Right cardiac atrium (tissue), 5 donors: Measurements from ENCODE around the gene PTPN18. TPM values are rescaled to one million over a fixed set of nuclear protein-coding genes. Genes with fewer than 3 reads are reported as not detected.
"Not testable (repeated sequence)": the region's sequence is repeated elsewhere in the genome, so short reads cannot be mapped to it uniquely, and the experiment has no call there.

Experiments used
- ATAC-seq, 2 donors: fragments of 200-7000 bp; cut with Tn5 transposase; one replicate each; pipeline versions ENCODE4 v1.8.0 to v1.9.1; 2020; ENCODE audit warnings: moderate library complexity in 2 of 2, mild to moderate bottlenecking in 1 of 2
- DNase-seq, 3 donors: peaks; one replicate each; pipeline ENCODE4 v3.0.0-alpha.2; 2020
- H3K27ac ChIP-seq: one replicate; pipeline ENCODE4 v1.5.1; 2013; ENCODE audit warnings: mild to moderate bottlenecking, low read length, control low read depth, moderate library complexity
- H3K27me3 ChIP-seq: one replicate; pipeline ENCODE4 v1.6.1; 2013; ENCODE audit not compliant: control insufficient read depth, insufficient read depth
- H3K4me1 ChIP-seq: one replicate; pipeline ENCODE4 v1.6.1; 2013; ENCODE audit warnings: low read length; ENCODE audit not compliant: control insufficient read depth, insufficient read depth
- H3K4me3 ChIP-seq: one replicate; pipeline ENCODE4 v1.5.1; 2013; ENCODE audit warnings: low read length, control low read depth
- H3K9me3 ChIP-seq: one replicate; pipeline ENCODE4 v1.6.1; 2013; ENCODE audit warnings: low read length; ENCODE audit not compliant: control insufficient read depth
- WGBS: extraction: QIAGEN DNeasy Blood & Tissue Kit; methylation state at CpG from one replicate; pipeline ENCODE4 v1.1.7; 2013; 5-methylcytosine and 5-hydroxymethylcytosine counted together
- intact Hi-C, 4 donors: fragments of 100-400 bp; cut with DNase I; formaldehyde crosslinking; loops; one replicate each; pipeline versions ENCODE4 v1.11.0 to v1.14.0; 2022 to 2023
- polyA plus RNA-seq: library from polyadenylated mRNA; stranded (reverse); fragments of 200-250 nt; gene quantifications from one replicate; pipeline ENCODE4 v1.2.3, GENCODE V29; 2013
- total RNA-seq, 4 donors: library from RNA; stranded (reverse); fragmentation: NEBNext Ultra II Directional; extraction: Animal tissue kit (Norgen Biotek cat#: 25700); gene quantifications; one replicate each; pipeline ENCODE4 v1.2.1, GENCODE V29; 2021
- donor health status: healthy with polysubstance abuse.
- donor health status: DM: no; HTN: yes; CAD: no.
- donor health status: DM: no; HTN: no; CAD: no.
- donor health status: DM: no; HTN: yes; CAD: no; lungs with severe emphysema.
- donor health status: DM: yes; HTN: yes; CAD: no.

PTPN18 gene
- total and polyA plus RNA-seq, 5 donors: 16.4 to 26.0 (median 24.4) TPM

DNA sequence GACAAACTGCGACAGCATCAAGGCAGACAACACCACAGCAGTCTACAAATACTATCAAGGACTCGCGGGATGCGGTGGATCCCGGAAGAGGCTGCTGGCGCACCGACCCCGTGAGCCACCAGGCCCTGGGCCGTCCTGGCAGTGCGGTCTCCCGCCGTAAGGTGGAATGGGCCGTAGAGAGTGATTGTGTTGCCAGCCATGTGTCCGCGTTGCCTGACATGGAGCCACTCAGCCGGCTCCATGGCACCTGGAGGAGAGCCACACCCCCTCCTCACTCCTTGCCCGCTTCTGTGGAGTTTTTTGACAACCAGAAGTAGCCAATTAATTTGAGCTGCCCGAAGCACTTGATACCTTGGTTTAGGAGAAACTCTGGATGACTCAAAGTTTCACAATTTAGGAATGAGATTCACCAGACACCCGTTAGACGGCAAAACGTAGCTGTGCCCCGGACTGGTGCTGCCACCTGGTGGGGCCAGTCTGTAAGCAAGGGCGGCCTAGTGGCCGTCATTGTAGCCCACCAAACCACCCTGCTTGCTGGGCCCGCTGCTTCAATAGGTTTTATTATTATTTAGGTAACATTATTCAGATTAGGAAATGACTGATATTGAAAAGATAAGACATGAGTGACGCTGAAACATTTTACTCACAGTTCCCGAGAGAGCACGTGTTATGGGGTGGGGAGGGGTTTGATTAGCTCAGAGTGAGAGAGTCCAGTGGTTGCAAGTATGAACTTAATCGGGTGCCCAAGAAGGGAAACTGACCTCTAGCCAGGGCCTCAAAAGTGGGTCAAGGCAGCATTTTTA lies 23.4 kb upstream of the PTPN18 start:
- no peaks in the 10 kb centered on the region for H3K4me1 ChIP-seq
- DNase-seq (peak; percentile 76 to 91 (median 88)), ATAC-seq (peak; percentile 68 to 79)
- intact Hi-C loops: loop anchor here in 3 of 4 donors (5.0 to 10.0 kb wide), 3 partner anchors 148 to 175 kb away; partner anchors contain the start of genes MZT2B (in 2 of the 3) and SMPD4 (in 2 of the 3)
- no peak overlapping the region for H3K27ac ChIP-seq
- no peaks in the 10 kb centered on the region for H3K27me3 ChIP-seq
- no peaks in the 10 kb centered on the region for H3K9me3 ChIP-seq
- no peak overlapping the region for H3K4me3 ChIP-seq
- 20% methylated on average over 29 of the region's 29 CpGs for WGBS

- DNase-seq, H3K4me3 ChIP-seq, H3K4me1 ChIP-seq, H3K9me3 ChIP-seq, ATAC-seq, H3K27ac ChIP-seq, H3K27me3 ChIP-seq: not testable (repeated sequence)
- WGBS: 83% methylated on average over 8 of the region's 8 CpGs
- intact Hi-C loops: loop anchor here in 3 of 4 donors (5.0 to 10.0 kb wide), 3 partner anchors 148 to 176 kb away; partner anchors contain the start of genes MZT2B (in 2 of the 3) and SMPD4 (in 2 of the 3)
Measured at GRCh38 chr2:130333253-130333652, 22.6 kb upstream of the PTPN18 start.

DNA sequence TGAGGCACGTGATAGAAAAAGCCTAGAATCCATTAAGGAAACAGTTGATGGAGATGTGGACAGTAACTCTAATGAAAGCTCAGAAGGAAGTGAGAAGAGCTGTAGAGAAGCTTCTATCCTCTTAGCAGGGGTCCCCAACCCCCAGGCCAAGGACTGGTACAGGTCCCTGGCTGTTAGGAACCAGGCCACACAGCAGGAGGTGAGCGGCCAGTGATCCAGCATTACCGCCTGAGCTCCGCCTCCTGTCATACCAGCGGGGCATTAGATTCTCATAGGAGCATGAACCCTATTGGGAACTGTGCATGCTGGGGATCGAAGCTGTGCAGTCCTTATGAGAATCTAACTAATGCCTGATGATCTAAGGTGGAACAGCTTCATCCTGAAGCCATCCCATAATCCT lies 21.8 kb upstream of the PTPN18 start:
- ATAC-seq: no peak
- no peaks in the 10 kb centered on the region for H3K27me3 ChIP-seq
- no peaks in the 10 kb centered on the region for H3K9me3 ChIP-seq
- intact Hi-C loops: loop anchor here in 3 of 4 donors (5.0 to 10.0 kb wide), 3 partner anchors 149 to 177 kb away; partner anchors contain the start of genes MZT2B (in 2 of the 3) and SMPD4 (in 2 of the 3)
- H3K4me3 ChIP-seq: no peak overlapping the region
- WGBS: 75% methylated on average over 6 of the region's 6 CpGs
- no peaks in the 10 kb centered on the region for H3K4me1 ChIP-seq
- H3K27ac ChIP-seq: no peak overlapping the region
- peak in 1 of 3 donors; percentile 52 for DNase-seq

GRCh38 chr2:130335226-130335625 lies 20.6 kb upstream of the PTPN18 start:
- Histone ChIP-seq H3K4me1 (no peaks in the 10 kb centered on the region), H3K9me3 (no peaks in the 10 kb centered on the region), H3K4me3 (no peak overlapping the region), H3K27me3 (no peaks in the 10 kb centered on the region), H3K27ac (no peak overlapping the region)
- DNase-seq (no peak), ATAC-seq (no peak)
- intact Hi-C loops: loop anchor here in 1 of 4 donors (10.0 kb wide), 1 partner anchor 150 kb away; the partner anchor contains the start of genes MZT2B and SMPD4

DNA sequence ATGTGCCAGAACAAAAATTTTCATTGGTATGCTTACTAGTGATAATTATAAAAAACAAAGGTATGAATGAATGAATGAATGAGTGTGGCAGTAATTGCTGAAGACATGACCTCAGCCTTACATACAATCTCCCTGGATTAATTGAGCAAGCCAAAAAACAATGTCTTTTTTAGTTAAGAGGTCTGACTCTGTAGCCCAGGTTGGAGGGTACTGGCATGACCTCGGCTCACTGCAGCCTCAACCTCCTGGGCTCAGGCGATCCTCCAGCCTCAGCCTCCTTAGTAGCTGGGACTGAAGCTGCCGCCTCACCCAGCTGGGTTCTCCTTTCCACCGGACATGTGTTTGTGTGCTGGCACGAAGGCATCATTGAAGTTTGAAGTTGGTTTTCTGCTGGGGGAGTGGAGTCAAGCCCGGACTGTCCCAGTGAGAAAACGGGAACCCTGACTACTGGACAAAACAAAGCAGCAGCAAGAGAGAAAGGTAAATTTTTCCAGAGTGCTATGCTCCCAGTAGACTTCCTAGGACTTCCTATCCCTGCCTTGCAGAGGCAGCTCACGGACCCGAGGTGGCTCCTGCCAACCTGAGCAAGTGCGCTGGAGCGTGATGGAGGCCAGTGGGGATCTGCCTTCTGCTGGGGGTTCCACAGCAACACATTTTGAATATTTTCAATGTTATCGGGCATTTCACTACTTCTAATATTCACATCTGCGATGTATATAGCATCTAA lies 19.5 kb upstream of the PTPN18 start:
- Histone ChIP-seq H3K9me3 (no peaks in the 10 kb centered on the region), H3K4me1 (no peaks in the 10 kb centered on the region), H3K27ac (no peak overlapping the region), H3K27me3 (no peaks in the 10 kb centered on the region), H3K4me3 (no peak overlapping the region)
- WGBS: 83% methylated on average over 13 of the region's 13 CpGs
- intact Hi-C loops: loop anchor here in 1 of 4 donors (10.0 kb wide), 1 partner anchor 152 kb away; the partner anchor contains the start of genes MZT2B and SMPD4
- ATAC-seq (no peak), DNase-seq (peak in 1 of 3 donors; percentile 33)

DNA sequence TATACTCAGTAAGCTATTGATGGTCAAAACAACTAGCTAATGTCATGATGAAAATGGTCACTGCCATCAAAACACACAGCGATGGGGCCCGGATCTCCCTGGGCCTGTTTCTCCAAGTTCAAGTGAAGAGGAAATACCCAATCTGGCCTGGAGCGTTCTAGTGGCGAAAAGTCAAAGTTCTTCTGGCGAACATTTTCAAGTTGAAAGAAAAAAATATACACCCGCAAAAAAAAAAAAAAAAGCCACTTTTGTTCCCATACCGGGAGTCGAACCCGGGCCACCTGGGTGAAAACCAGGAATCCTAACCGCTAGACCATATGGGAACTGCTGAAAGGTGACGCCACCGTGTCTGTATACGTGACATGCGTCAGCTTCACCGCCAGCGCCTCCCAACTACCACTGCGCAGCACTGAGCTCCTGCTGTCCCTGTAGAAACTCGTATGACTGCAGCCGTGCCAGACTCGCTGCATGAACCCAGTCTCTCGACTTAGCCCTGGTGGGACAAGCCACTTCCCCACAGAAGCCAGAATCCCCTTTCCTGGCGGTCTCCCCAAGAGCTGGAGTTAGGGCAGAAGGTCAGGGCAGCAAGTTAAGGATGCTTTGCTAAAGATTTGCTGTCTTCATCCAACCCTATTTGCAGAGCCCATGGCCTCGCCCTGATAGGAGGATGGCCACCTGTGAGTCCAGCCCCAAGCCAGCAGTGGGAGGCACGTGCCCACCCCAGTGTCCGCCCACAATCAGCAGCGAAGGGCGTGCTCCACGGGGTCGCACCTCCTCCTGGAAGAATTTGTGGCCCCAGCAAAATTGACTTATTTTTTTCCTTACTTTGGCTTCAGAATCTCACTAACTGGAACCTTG lies 18.8 kb upstream of the PTPN18 start:
- peak overlapping the region; percentile 28 for H3K4me3 ChIP-seq
- WGBS: 21% methylated on average over 29 of the region's 29 CpGs
- no peaks in the 10 kb centered on the region for H3K9me3 ChIP-seq
- no peaks in the 10 kb centered on the region for H3K4me1 ChIP-seq
- intact Hi-C loops: loop anchor here in 1 of 4 donors (10.0 kb wide), 1 partner anchor 152 kb away; the partner anchor contains the start of genes MZT2B and SMPD4
- peak; percentile 82 to 84 for ATAC-seq
- no peaks in the 10 kb centered on the region for H3K27me3 ChIP-seq
- peak overlapping the region; percentile 74 for H3K27ac ChIP-seq
- peak; percentile 74 to 88 (median 86) for DNase-seq

- 61% methylated on average over 8 of the region's 8 CpGs for WGBS
- no peak overlapping the region for H3K4me3 ChIP-seq
- H3K27ac ChIP-seq: no peak overlapping the region
- DNase-seq: no peak
- H3K4me1 ChIP-seq: no peaks in the 10 kb centered on the region
- no peak for ATAC-seq
- intact Hi-C loops: loop anchor here in 1 of 4 donors (10.0 kb wide), 1 partner anchor 153 kb away; the partner anchor contains the start of genes MZT2B and SMPD4
- no peaks in the 10 kb centered on the region for H3K9me3 ChIP-seq
- H3K27me3 ChIP-seq: no peaks in the 10 kb centered on the region
Measured at GRCh38 chr2:130337735-130338325, 18.0 kb upstream of the PTPN18 start.

DNA sequence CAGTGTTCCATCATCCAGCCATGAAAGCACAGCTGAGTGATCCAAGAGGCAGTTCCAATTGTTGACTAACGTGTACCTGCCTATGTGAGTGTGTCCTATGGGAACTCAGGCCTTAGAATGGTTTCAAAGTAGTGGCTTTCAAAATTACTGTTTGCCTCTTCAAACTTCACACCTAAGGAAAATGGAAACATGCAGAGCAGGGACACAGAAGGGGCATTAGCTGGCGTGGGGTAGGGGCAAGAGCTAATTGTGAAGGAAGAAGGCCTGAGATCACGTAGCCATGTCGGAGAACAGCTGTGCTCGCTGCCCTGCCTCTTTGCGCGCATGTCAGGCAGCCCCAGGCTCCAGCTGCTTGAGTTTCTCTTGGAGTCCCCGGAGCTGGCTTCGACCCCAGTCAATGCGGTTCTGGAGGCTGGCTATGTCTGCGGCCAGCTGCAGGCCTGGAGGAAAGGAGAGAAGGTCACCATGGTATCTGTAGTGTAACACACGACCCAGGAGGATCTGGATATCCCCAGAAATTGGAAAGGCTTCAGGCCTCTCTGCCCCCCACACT lies 17.0 kb upstream of the PTPN18 start:
- ATAC-seq: no peak
- H3K27me3 ChIP-seq: no peaks in the 10 kb centered on the region
- peak in 1 of 3 donors; percentile 61 for DNase-seq
- H3K27ac ChIP-seq: no peak overlapping the region
- intact Hi-C loops: loop anchor here in 1 of 4 donors (10.0 kb wide), 1 partner anchor 154 kb away; the partner anchor contains the start of genes MZT2B and SMPD4
- 93% methylated on average over 12 of the region's 12 CpGs for WGBS
- H3K4me3 ChIP-seq: no peak overlapping the region
- no peaks in the 10 kb centered on the region for H3K9me3 ChIP-seq
- no peaks in the 10 kb centered on the region for H3K4me1 ChIP-seq

DNA sequence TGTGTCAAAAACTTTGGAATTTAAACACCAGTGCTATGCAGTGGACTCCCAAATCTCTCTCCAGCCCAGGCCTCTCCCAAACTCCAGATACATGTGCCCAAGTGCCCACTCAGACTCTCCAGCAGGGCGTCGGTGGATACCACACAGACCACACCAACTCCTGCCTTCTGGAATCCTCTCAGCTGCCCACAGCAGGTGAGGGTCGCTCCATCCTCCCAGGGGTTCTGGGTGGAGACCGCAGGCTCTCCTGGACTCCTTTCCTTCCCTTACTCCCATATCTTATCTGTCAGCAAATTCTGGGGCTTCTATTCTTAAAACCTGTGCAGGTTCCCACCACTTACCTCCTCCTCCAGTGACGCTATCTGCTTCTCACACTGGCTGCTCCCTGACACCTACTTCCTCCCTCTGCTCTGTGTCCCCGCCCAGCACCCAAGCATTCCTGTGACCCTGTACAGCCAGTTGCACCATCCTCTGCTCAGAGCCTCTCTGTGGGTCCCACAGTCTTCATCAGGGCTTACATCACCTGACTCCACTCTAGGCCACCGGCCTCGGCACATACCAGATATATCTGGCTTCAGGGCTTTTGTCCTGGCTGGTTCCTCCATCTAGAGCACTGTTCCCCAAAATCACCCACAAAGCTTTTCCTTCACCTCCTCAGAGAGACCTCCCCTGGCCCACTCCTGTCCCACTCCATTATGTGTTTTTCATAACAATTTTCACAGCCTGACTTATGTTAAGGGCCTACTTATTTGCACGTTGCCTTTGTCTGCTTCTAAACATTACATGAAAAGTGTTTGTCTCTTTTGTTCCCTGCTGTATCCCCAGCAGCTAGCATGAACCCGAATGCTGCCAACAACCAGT lies 15.7 kb upstream of the PTPN18 start:
- intact Hi-C loops: loop anchor here in 2 of 4 donors (10.0 kb wide), 1 partner anchor 155 kb away; the partner anchor contains the start of genes MZT2B (in 2 of the 2) and SMPD4 (in 2 of the 2)
- 94% methylated on average over 10 of the region's 10 CpGs for WGBS
- DNase-seq (peak in 1 of 3 donors; percentile 31), ATAC-seq (no peak)
- no peak overlapping the region for H3K27ac ChIP-seq
- no peaks in the 10 kb centered on the region for H3K4me1 ChIP-seq
- H3K27me3 ChIP-seq: no peaks in the 10 kb centered on the region
- no peak overlapping the region for H3K4me3 ChIP-seq
- no peaks in the 10 kb centered on the region for H3K9me3 ChIP-seq
